ENCODE data around the gene PCDH9. TPM values are rescaled to one million over a fixed set of nuclear protein-coding genes. Genes with fewer than 3 reads are reported as not detected.

The PCDH9 gene
- total and polyA plus RNA-seq, 10 donors: 0.24 to 8.1 (median 3.8) TPM

DNA sequence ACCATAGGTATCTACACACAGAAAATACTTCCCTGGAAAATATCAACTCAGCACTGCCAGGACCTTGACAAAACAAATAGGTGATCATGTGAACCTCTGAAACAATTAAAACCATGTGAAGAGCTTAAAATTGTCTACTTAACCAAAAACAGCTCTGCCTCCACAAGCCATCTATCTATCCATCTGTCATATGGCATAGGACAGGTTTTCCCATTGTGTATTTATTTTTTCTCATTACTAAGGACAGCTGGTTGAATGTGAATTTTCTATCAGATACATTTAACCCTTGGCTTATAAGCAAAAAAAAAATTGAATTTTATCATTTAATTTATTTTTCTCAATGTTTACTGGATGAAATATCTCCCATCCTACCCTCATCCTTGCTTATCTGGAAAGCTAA is 279.5 kb downstream of the PCDH9 start:
- intact Hi-C loops (cut with DNase I; ENCODE audit: low total_unique reads): no loop called here
- H3K27ac ChIP-seq: no peak overlapping the region
- no peak for DNase-seq
- no peak for TF ChIP-seq POLR2AphosphoS5 (IDR thresholded peaks at IDR 0.05)
- TF ChIP-seq, protein P1, sequence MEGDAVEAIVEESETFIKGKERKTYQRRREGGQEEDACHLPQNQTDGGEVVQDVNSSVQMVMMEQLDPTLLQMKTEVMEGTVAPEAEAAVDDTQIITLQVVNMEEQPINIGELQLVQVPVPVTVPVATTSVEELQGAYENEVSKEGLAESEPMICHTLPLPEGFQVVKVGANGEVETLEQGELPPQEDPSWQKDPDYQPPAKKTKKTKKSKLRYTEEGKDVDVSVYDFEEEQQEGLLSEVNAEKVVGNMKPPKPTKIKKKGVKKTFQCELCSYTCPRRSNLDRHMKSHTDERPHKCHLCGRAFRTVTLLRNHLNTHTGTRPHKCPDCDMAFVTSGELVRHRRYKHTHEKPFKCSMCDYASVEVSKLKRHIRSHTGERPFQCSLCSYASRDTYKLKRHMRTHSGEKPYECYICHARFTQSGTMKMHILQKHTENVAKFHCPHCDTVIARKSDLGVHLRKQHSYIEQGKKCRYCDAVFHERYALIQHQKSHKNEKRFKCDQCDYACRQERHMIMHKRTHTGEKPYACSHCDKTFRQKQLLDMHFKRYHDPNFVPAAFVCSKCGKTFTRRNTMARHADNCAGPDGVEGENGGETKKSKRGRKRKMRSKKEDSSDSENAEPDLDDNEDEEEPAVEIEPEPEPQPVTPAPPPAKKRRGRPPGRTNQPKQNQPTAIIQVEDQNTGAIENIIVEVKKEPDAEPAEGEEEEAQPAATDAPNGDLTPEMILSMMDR (IDR thresholded peaks at IDR 0.05 in 8 of 11, conservative IDR thresholded peaks at IDR 0.05 in 3 of 11): no peak
- no peak for TF ChIP-seq POLR2A (IDR thresholded peaks at IDR 0.05)
- H3K9me3 ChIP-seq: no peaks in the 10 kb centered on the region
- H3K27me3 ChIP-seq (replicated peaks in 1 of 7): no peaks in the 10 kb centered on the region
- H3K4me1 ChIP-seq: no peaks in the 10 kb centered on the region
- no peaks in the 10 kb centered on the region for H3K36me3 ChIP-seq
- H3K4me3 ChIP-seq: no peak overlapping the region

DNA sequence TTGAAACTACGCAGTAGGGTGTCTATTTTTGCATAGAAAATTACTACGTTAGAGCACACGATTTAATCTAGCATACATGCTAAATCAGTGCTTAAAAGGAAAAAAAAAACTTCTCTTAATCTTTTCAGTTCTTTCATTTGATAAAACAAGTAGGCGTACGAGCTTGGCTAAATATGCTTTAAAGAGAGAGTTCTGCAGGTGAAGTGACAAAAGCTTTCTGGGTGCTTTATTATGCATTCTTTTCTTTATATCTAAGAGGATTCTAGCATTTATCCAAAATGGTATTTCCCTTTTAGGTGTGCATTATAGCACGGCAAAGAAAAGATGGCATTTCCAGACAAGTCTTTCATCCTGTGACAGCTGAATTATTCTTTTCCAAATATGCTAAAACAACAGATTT is 281.2 kb downstream of the PCDH9 start:
- Histone ChIP-seq H3K27ac (no peak overlapping the region), H3K4me3 (no peak overlapping the region), H3K27me3 (replicated peaks in 1 of 7) (no peaks in the 10 kb centered on the region), H3K4me1 (no peaks in the 10 kb centered on the region), H3K9me3 (no peaks in the 10 kb centered on the region), H3K36me3 (no peaks in the 10 kb centered on the region)
- TF ChIP-seq POLR2A (IDR thresholded peaks at IDR 0.05): no peak
- TF ChIP-seq, protein P1 (IDR thresholded peaks at IDR 0.05 in 8 of 11, conservative IDR thresholded peaks at IDR 0.05 in 3 of 11): no peak
- TF ChIP-seq POLR2AphosphoS5 (IDR thresholded peaks at IDR 0.05): no peak
- 85 to 94% (median 92%) methylated on average over 6 of the region's 6 CpGs for WGBS, 5 donors
- intact Hi-C loops (cut with DNase I; ENCODE audit: low total_unique reads): no loop called here
- DNase-seq: no peak

DNA sequence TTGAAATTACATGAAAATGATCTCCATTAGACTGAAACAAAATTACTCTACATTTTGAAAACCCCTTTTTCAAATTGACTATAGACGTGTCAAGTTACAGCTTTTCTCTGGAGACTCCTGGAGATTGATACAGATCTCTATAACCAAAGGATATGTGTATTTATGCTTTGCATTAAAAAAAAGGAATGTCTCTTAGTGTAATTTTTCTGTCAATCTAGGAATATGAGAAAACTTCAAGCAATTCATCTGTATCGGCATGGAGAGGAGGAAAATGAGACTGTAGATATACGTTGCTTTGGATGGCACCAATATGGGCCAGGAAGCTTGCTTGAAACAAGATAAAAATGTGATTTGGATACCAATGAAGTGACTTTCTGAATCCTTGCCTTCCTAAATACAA is 286.6 kb downstream of the PCDH9 start:
- DNase-seq: no peak
- intact Hi-C loops (cut with DNase I; ENCODE audit: low total_unique reads): no loop called here
- TF ChIP-seq POLR2A (IDR thresholded peaks at IDR 0.05) (no peak), POLR2AphosphoS5 (IDR thresholded peaks at IDR 0.05) (no peak)
- TF ChIP-seq, protein P1 (IDR thresholded peaks at IDR 0.05 in 8 of 11, conservative IDR thresholded peaks at IDR 0.05 in 3 of 11): no peak

DNA sequence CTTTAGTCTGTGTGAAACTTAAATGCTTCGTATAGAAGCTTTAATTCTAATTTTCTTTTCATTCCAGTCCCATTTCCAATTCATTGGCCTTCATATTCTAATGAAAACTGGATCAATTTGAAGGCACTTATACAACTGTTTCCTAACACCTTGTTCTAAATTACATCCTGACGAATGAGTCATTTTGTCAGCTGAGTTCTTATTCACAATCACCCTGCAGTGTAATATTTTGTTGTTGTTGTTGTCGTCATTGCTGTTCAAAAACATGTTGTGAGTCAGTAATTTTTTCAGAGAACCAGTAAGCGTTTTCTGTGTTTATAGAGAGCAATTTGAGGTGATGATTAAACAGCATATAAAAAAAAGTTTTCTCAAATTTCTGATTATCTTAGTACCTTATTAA is 290.0 kb downstream of the PCDH9 start:
- intact Hi-C loops (cut with DNase I; ENCODE audit: low total_unique reads): no loop called here
- no peak for DNase-seq
- H3K27ac ChIP-seq: no peak overlapping the region
- H3K4me3 ChIP-seq: no peak overlapping the region
- H3K9me3 ChIP-seq: peaks cover 0 to 18% (median 8%) of the 10 kb centered on the region in 8 donors
- TF ChIP-seq POLR2AphosphoS5 (IDR thresholded peaks at IDR 0.05) (no peak), POLR2A (IDR thresholded peaks at IDR 0.05) (no peak)
- TF ChIP-seq, protein P1 (IDR thresholded peaks at IDR 0.05 in 8 of 11, conservative IDR thresholded peaks at IDR 0.05 in 3 of 11): no peak
- WGBS, 5 donors: 83 to 93% (median 89%) methylated on average over 4 of the region's 4 CpGs
- no peaks in the 10 kb centered on the region for H3K4me1 ChIP-seq
- no peaks in the 10 kb centered on the region for H3K27me3 ChIP-seq (replicated peaks in 1 of 7)
- no peaks in the 10 kb centered on the region for H3K36me3 ChIP-seq

More for the DNA sequence above, 286.6 kb downstream of the PCDH9 start:
- H3K4me1 ChIP-seq: no peaks in the 10 kb centered on the region
- no peaks in the 10 kb centered on the region for H3K27me3 ChIP-seq (replicated peaks in 1 of 7)
- peaks cover 0 to 18% (median 8%) of the 10 kb centered on the region in 8 donors for H3K9me3 ChIP-seq
- WGBS, 5 donors: 75 to 93% (median 82%) methylated on average over 3 of the region's 3 CpGs
- H3K4me3 ChIP-seq: no peak overlapping the region
- no peak overlapping the region for H3K27ac ChIP-seq
- no peaks in the 10 kb centered on the region for H3K36me3 ChIP-seq
